ENCODE measurements around the gene PICALM. TPM values are rescaled to one million over a fixed set of nuclear protein-coding genes. Genes with fewer than 3 reads are reported as not detected.

The PICALM gene
- total RNA-seq, 2 donors from 2014 or later = 166 to 286 TPM

DNA sequence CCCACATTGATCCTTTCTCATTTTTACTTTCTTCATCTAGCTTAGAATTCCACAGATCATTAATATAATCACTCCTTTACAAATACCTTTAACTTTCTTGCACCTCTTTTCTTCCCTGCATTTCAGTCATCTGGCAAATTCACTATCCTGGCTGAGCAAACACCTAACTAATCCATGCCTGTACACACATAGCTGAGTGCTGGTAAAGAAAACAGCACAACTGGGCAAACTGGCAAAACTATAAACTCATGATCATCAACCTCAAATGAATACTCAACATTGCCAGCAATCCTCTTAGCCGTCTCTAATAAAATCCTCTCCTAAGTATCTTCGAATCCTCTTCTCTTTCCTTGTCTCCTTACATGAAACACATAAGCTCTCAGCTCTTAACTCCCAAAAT, 52.4 kb downstream of the PICALM start:
- H3K9me3 ChIP-seq = no peaks in the 10 kb centered on the region
- H3K36me3 ChIP-seq = peaks cover 59% of the 10 kb centered on the region
- TF ChIP-seq, protein P1, sequence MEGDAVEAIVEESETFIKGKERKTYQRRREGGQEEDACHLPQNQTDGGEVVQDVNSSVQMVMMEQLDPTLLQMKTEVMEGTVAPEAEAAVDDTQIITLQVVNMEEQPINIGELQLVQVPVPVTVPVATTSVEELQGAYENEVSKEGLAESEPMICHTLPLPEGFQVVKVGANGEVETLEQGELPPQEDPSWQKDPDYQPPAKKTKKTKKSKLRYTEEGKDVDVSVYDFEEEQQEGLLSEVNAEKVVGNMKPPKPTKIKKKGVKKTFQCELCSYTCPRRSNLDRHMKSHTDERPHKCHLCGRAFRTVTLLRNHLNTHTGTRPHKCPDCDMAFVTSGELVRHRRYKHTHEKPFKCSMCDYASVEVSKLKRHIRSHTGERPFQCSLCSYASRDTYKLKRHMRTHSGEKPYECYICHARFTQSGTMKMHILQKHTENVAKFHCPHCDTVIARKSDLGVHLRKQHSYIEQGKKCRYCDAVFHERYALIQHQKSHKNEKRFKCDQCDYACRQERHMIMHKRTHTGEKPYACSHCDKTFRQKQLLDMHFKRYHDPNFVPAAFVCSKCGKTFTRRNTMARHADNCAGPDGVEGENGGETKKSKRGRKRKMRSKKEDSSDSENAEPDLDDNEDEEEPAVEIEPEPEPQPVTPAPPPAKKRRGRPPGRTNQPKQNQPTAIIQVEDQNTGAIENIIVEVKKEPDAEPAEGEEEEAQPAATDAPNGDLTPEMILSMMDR (IDR thresholded peaks at IDR 0.05) = no peak
- DNase-seq (ENCODE audit: low spot score) = no peak
- no peak overlapping the region for H3K4me3 ChIP-seq
- no peaks in the 10 kb centered on the region for H3K27me3 ChIP-seq
- H3K4me1 ChIP-seq = no peaks in the 10 kb centered on the region
- no peak overlapping the region for H3K27ac ChIP-seq

DNA sequence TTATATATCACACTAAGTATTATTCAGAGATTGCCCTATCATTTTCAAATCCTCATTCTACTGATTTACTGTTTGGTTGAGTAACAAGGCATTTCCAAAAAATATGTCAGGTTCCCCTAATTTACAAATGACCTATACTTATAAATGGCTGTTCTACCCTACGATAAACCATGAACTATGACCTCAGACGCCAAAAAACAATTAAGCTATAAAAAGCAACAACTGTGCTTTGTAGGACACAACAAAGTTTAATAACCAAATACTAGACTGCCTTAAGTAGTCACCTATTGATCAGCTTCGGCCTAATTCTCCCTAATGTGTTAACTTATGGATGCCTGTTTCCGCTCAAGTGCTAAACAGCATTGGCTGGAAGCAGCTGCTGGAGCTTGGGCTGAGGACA, 53.2 kb downstream of the PICALM start:
- H3K36me3 ChIP-seq = peaks cover 59% of the 10 kb centered on the region

DNA sequence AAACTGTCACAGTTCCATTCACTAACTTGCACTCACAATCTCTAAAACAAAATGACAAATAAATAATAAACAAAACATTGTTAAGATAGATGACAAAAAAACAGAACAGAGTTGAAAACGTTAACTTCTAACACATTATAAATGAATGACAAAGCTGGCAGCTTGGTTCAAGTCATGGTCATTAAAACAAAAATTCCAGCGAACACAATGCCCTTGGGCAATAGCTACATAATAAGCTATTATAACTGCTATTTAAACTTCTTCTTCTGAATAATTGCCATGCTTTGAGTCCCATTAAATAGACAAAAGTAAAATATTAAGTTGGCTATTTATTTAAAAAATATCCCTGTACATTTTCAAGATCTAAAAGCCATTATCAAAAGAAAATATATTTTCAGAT, 54.7 kb downstream of the PICALM start:
- no peak overlapping the region for H3K4me3 ChIP-seq
- no peaks in the 10 kb centered on the region for H3K4me1 ChIP-seq
- no peak overlapping the region for H3K27ac ChIP-seq
- DNase-seq (ENCODE audit: low spot score) = no peak
- no peaks in the 10 kb centered on the region for H3K9me3 ChIP-seq
- TF ChIP-seq, protein P1 (IDR thresholded peaks at IDR 0.05) = no peak
- no peaks in the 10 kb centered on the region for H3K27me3 ChIP-seq
- peaks cover 59% of the 10 kb centered on the region for H3K36me3 ChIP-seq

More for the DNA sequence above, 53.2 kb downstream of the PICALM start:
- Histone ChIP-seq H3K27me3 (no peaks in the 10 kb centered on the region), H3K4me3 (no peak overlapping the region), H3K27ac (no peak overlapping the region), H3K9me3 (no peaks in the 10 kb centered on the region), H3K4me1 (no peaks in the 10 kb centered on the region)
- no peak for DNase-seq (ENCODE audit: low spot score)
- TF ChIP-seq, protein P1 (IDR thresholded peaks at IDR 0.05) = no peak

DNA sequence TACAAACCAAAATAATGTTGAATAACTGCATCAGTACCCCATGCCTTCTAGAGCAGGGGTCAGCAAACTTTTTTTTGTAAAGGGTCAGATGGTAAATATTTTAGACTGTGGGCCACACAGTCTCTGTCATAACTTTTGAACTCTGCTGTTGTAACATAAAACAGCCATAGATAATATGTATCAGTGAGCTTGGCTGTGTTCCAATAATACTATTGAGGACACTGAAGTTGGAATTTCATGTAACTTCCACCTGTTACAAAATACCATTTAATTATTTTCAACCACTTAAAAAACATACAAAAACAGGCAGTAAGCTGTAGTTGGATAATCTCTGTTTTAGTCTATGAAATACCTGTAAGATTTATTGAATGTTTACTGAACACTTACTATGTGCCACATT, 55.2 kb downstream of the PICALM start:
- H3K4me1 ChIP-seq = no peaks in the 10 kb centered on the region
- no peaks in the 10 kb centered on the region for H3K9me3 ChIP-seq
- H3K27me3 ChIP-seq = no peaks in the 10 kb centered on the region
- no peak overlapping the region for H3K4me3 ChIP-seq
- H3K27ac ChIP-seq = no peak overlapping the region
- TF ChIP-seq, protein P1 (IDR thresholded peaks at IDR 0.05) = no peak
- DNase-seq (ENCODE audit: low spot score) = no peak
- H3K36me3 ChIP-seq = peaks cover 54% of the 10 kb centered on the region

DNA sequence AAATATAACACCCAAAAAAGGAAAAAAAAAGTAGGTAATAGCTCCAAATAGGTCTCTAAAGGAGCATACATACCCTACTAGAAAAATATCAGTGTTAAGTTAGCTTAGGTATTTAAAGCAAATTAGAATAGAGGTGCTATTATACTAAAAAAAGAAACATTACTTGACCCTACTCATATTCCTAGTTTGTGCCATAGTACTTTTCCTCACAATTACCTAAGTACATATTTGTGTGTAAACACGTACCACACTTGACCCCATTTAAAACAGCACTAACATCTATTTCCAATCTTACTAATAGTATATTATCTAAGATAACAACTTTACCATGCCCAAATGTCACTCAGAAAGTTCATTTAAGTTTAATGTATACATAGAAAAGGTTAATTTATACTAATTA, 57.7 kb downstream of the PICALM start:
- Histone ChIP-seq H3K36me3 (peaks cover 76% of the 10 kb centered on the region), H3K27me3 (no peaks in the 10 kb centered on the region), H3K27ac (no peak overlapping the region), H3K4me1 (no peaks in the 10 kb centered on the region), H3K4me3 (no peak overlapping the region), H3K9me3 (no peaks in the 10 kb centered on the region)
- TF ChIP-seq, protein P1 (IDR thresholded peaks at IDR 0.05) = no peak
- DNase-seq (ENCODE audit: low spot score) = no peak

DNA sequence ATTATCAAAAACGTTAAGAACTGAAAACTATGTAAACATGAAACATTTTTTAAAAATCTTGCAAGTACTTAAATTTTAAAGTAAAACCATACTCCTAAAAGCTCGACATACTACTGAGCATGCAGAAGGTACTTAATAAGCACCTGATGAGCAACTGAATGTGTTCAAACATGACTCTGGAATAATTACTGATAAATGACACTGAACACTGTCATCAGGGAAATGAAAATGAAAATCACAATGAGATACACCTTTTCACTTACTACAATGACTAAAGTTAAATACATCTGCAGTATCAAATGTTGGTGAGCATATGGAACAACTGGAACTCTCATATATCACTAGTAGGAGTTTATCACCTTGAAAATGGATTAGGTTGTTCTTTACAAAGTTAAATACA, 65.2 kb downstream of the PICALM start:
- TF ChIP-seq, protein P1 (IDR thresholded peaks at IDR 0.05) = no peak
- Histone ChIP-seq H3K27ac (no peak overlapping the region), H3K4me1 (no peaks in the 10 kb centered on the region), H3K36me3 (peaks cover 99% of the 10 kb centered on the region), H3K27me3 (no peaks in the 10 kb centered on the region), H3K4me3 (no peak overlapping the region), H3K9me3 (no peaks in the 10 kb centered on the region)
- no peak for DNase-seq (ENCODE audit: low spot score)

Data from right atrium auricular region (tissue), 2 donors.